Measurements from ENCODE around the gene ZNF207.
"Not testable (repeated sequence)": the region's sequence is repeated elsewhere in the genome, so short reads cannot be mapped to it uniquely, and the experiment has no call there.

DNA sequence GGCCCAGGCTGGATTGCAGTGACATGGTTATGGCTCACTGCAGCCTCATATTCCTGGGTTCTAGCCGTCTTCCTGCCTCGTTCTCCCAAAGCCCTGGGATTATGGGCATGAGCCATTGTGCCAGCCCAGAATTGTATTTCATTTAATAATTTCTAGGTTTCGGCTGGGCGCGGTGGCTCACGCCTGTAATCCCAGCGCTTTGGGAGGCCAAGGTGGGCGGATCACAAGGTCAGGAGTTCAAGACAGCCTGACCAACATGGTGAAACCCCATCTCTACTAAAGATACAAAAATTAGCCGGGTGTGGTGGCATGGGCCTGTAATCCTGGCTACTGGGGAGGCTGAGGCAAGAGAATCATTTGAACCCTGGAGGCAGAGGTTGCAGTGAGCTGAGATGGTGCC, 2.8 kb downstream of the ZNF207 start:
- not testable (repeated sequence) for TF ChIP-seq EZH2, CTCF, EZH2phosphoT487 (IDR thresholded peaks at IDR 0.05)

Data from neural progenitor cell (in vitro differentiated cells).